SK-N-SH treated with all-trans-retinoic acid at 6 μM for 48 hours (cell line): Measurements from ENCODE around the gene PHF8.

Source experiments
- ATAC-seq: fragments of 200-7000 bp; cut with Tn5 transposase; 3 replicates; pipeline ENCODE4 v1.9.1; 2020; ENCODE audit warnings: mild to moderate bottlenecking, moderate library complexity
- ARNTL ChIP-seq: fragments of 450-650 bp; formaldehyde crosslinking; IDR thresholded peaks from 2 replicates; pipeline ENCODE4 v1.5.0; 2020; ENCODE audit warnings: low read depth, mild to moderate bottlenecking, moderate library complexity, borderline replicate concordance
- BACH2 ChIP-seq: fragments of 250-450 bp; sonication (Bioruptor Pico); IDR thresholded peaks from 2 replicates; pipeline ENCODE4 v1.9.0; 2021; ENCODE audit warnings: mild to moderate bottlenecking, borderline replicate concordance
- CREB5 ChIP-seq: fragments of 250-450 bp; sonication (Bioruptor Pico); IDR thresholded peaks from 2 replicates; pipeline ENCODE4 v1.5.1; 2020; ENCODE audit warnings: low read depth, mild to moderate bottlenecking, moderate library complexity
- CSDC2 ChIP-seq: fragments of 250-450 bp; sonication (Bioruptor Pico); IDR thresholded peaks from 2 replicates; pipeline ENCODE4 v1.5.0; 2020; ENCODE audit warnings: mild to moderate bottlenecking, moderate library complexity
- CSRNP3 ChIP-seq: fragments of 250-450 bp; sonication (Bioruptor Pico); IDR thresholded peaks from 2 replicates; pipeline ENCODE4 v1.5.1; 2021; ENCODE audit warnings: mild to moderate bottlenecking, moderate library complexity
- ESRRG ChIP-seq: fragments of 250-450 bp; sonication (Bioruptor Pico); IDR thresholded peaks from 2 replicates; pipeline ENCODE4 v1.6.1; 2021; ENCODE audit warnings: mild to moderate bottlenecking
- GLIS3 ChIP-seq: fragments of 250-450 bp; sonication (Bioruptor Pico); IDR thresholded peaks from 2 replicates; pipeline ENCODE4 v1.5.0; 2020; ENCODE audit warnings: mild to moderate bottlenecking, moderate library complexity
- ISL1 ChIP-seq: fragments of 250-450 bp; sonication (Bioruptor Pico); IDR thresholded peaks from 2 replicates; pipeline ENCODE4 v2.1.2; 2022; ENCODE audit warnings: mild to moderate bottlenecking, moderate library complexity
- OSR1 ChIP-seq: fragments of 250-450 bp; sonication (Bioruptor Pico); IDR thresholded peaks from 2 replicates; pipeline ENCODE4 v1.8.0; 2022; ENCODE audit warnings: moderate library complexity, mild to moderate bottlenecking, inconsistent platforms
- POU6F1 ChIP-seq: fragments of 250-450 bp; sonication (Bioruptor Pico); IDR thresholded peaks from 2 replicates; pipeline ENCODE4 v1.8.0; 2021; ENCODE audit warnings: low read depth, mild to moderate bottlenecking, moderate library complexity, borderline replicate concordance
- PPARA ChIP-seq: fragments of 250-450 bp; sonication (Bioruptor Pico); IDR thresholded peaks from 2 replicates; pipeline ENCODE4 v1.5.0; 2020; ENCODE audit warnings: mild to moderate bottlenecking, borderline replicate concordance
- SNAI2 ChIP-seq: fragments of 250-450 bp; sonication (Bioruptor Pico); IDR thresholded peaks from 2 replicates; pipeline ENCODE4 v1.5.0; 2020; ENCODE audit warnings: mild to moderate bottlenecking, moderate library complexity
- TCF4 ChIP-seq: fragments of 250-450 bp; sonication (Bioruptor Pico); IDR thresholded peaks from 2 replicates; pipeline ENCODE4 v1.8.0; 2021; ENCODE audit warnings: mild to moderate bottlenecking, moderate library complexity, borderline replicate concordance
- TOX ChIP-seq: fragments of 250-450 bp; sonication (Bioruptor Pico); IDR thresholded peaks from 2 replicates; pipeline ENCODE4 v1.8.0; 2021; ENCODE audit warnings: mild to moderate bottlenecking, moderate library complexity, borderline replicate concordance
- TSHZ2 ChIP-seq: fragments of 250-450 bp; sonication (Bioruptor Pico); IDR thresholded peaks from 2 replicates; pipeline ENCODE4 v1.5.0; 2020; ENCODE audit warnings: mild to moderate bottlenecking, moderate library complexity
- ZC3H10 ChIP-seq: fragments of 250-450 bp; sonication (Bioruptor Pico); IDR thresholded peaks from 2 replicates; pipeline ENCODE4 v1.5.1; 2021; ENCODE audit warnings: mild to moderate bottlenecking, moderate library complexity
- ZFP3 ChIP-seq: fragments of 250-450 bp; sonication (Bioruptor Pico); IDR thresholded peaks from 2 replicates; pipeline ENCODE4 v1.5.0; 2020; ENCODE audit warnings: mild to moderate bottlenecking, moderate library complexity
- ZFP30 ChIP-seq: fragments of 450-650 bp; formaldehyde crosslinking; IDR thresholded peaks from 2 replicates; pipeline ENCODE4 v1.5.0; 2022; ENCODE audit warnings: mild to moderate bottlenecking, moderate library complexity
- ZNF565 ChIP-seq: fragments of 450-650 bp; formaldehyde crosslinking; conservative IDR thresholded peaks from 2 replicates; pipeline ENCODE4 v1.5.0; 2020; ENCODE audit warnings: low read depth, mild to moderate bottlenecking, moderate library complexity
- ZNF70 ChIP-seq: fragments of 450-650 bp; formaldehyde crosslinking; IDR thresholded peaks from 2 replicates; pipeline ENCODE4 v1.5.0; 2020; ENCODE audit warnings: mild to moderate bottlenecking, moderate library complexity
- ZNF8 ChIP-seq: fragments of 450-650 bp; formaldehyde crosslinking; IDR thresholded peaks from 2 replicates; pipeline ENCODE4 v1.5.0; 2020; ENCODE audit warnings: mild to moderate bottlenecking, moderate library complexity

Gene PHF8

GRCh38 chrX:54087661-54088060 is 43.4 kb upstream of the PHF8 start (continued):
- no peak for TF ChIP-seq ZC3H10 (CRISPR knock-in tag)
- TF ChIP-seq ZNF565 (CRISPR knock-in tag), result no peak
- TF ChIP-seq ISL1 (CRISPR knock-in tag), result no peak
- no peak for TF ChIP-seq TCF4 (CRISPR knock-in tag)
- TF ChIP-seq TOX, result no peak
- no peak for TF ChIP-seq ZFP30 (CRISPR knock-in tag)
- TF ChIP-seq ESRRG, result no peak
- no peak for TF ChIP-seq TSHZ2
- no peak for TF ChIP-seq GLIS3 (CRISPR knock-in tag)
- no peak for TF ChIP-seq BACH2 (CRISPR knock-in tag)
- TF ChIP-seq CSDC2 (CRISPR knock-in tag), result no peak

- no peak for TF ChIP-seq POU6F1 (CRISPR knock-in tag)
- no peak for TF ChIP-seq SNAI2 (CRISPR knock-in tag)
- TF ChIP-seq ESRRG, result no peak
- TF ChIP-seq BACH2 (CRISPR knock-in tag), result no peak
- TF ChIP-seq GLIS3 (CRISPR knock-in tag), result no peak
- no peak for TF ChIP-seq ZFP30 (CRISPR knock-in tag)
- no peak for TF ChIP-seq CSRNP3 (CRISPR knock-in tag)
- TF ChIP-seq ARNTL (CRISPR knock-in tag), result no peak
- TF ChIP-seq ZNF8 (CRISPR knock-in tag), result no peak
- no peak for TF ChIP-seq ZFP3 (CRISPR knock-in tag)
- TF ChIP-seq TCF4 (CRISPR knock-in tag), result no peak
- no peak for TF ChIP-seq ZC3H10 (CRISPR knock-in tag)
- no peak for TF ChIP-seq ISL1 (CRISPR knock-in tag)
- ATAC-seq, result no peak
Measured at GRCh38 chrX:54085666-54086065, 41.4 kb upstream of the PHF8 start.

- no peak for TF ChIP-seq ZNF70 (CRISPR knock-in tag)
- TF ChIP-seq ARNTL (CRISPR knock-in tag), result no peak
- TF ChIP-seq PPARA (CRISPR knock-in tag), result no peak
- no peak for TF ChIP-seq TCF4 (CRISPR knock-in tag)
- no peak for TF ChIP-seq SNAI2 (CRISPR knock-in tag)
- no peak for TF ChIP-seq ZC3H10 (CRISPR knock-in tag)
- no peak for TF ChIP-seq ISL1 (CRISPR knock-in tag)
- TF ChIP-seq CREB5, result no peak
- TF ChIP-seq ZNF8 (CRISPR knock-in tag), result no peak
- no peak for ATAC-seq
Measured at GRCh38 chrX:54076903-54077302, 32.6 kb upstream of the PHF8 start.

GRCh38 chrX:54074826-54075225 is 30.6 kb upstream of the PHF8 start:
- ATAC-seq, result no peak
- no peak for TF ChIP-seq ARNTL (CRISPR knock-in tag)
- no peak for TF ChIP-seq TOX
- TF ChIP-seq TCF4 (CRISPR knock-in tag), result no peak
- TF ChIP-seq POU6F1 (CRISPR knock-in tag), result no peak
- no peak for TF ChIP-seq ZFP3 (CRISPR knock-in tag)
- TF ChIP-seq CSRNP3 (CRISPR knock-in tag), result no peak
- no peak for TF ChIP-seq ZNF565 (CRISPR knock-in tag)
- TF ChIP-seq ZFP30 (CRISPR knock-in tag), result no peak
- no peak for TF ChIP-seq SNAI2 (CRISPR knock-in tag)
- TF ChIP-seq TSHZ2, result no peak
- TF ChIP-seq ZC3H10 (CRISPR knock-in tag), result no peak
- no peak for TF ChIP-seq PPARA (CRISPR knock-in tag)
- TF ChIP-seq OSR1, result no peak
- TF ChIP-seq ZNF8 (CRISPR knock-in tag), result no peak
